GM19238 (cell line): Measurements from ENCODE around the gene STEAP2.
"Not testable (repeated sequence)": the region's sequence is repeated elsewhere in the genome, so short reads cannot be mapped to it uniquely, and the experiment has no call there.

Experiments
- DNase-seq: peaks from one replicate; pipeline ENCODE4 v3.0.0; 2011; ENCODE audit warnings: low spot score; ENCODE audit not compliant: insufficient read length

STEAP2 gene

GRCh38 chr7:90211391-90212148 lies at the start of gene STEAP2:
Gene STEAP2 (plus strand): TSS chr7:90211740. CDS start chr7:90225083, 13,343 bp downstream.
- peak; percentile 39 for DNase-seq

DNA sequence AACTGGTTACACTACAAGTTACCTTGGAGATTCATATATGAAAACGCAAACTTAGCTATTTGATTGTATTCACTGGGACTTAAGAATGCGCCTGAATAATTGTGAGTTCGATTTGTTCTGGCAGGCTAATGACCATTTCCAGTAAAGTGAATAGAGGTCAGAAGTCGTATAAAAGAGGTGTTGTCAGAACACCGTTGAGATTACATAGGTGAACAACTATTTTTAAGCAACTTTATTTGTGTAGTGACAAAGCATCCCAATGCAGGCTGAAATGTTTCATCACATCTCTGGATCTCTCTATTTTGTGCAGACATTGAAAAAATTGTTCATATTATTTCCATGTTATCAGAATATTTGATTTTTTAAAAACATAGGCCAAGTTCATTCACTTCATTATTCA lies 48.0 kb upstream of the STEAP2 start:
- no peak for DNase-seq

GRCh38 chr7:90165724-90166123 lies 45.8 kb upstream of the STEAP2 start:
- no peak for DNase-seq

GRCh38 chr7:90166153-90166552 lies 45.4 kb upstream of the STEAP2 start:
- no peak for DNase-seq

DNA sequence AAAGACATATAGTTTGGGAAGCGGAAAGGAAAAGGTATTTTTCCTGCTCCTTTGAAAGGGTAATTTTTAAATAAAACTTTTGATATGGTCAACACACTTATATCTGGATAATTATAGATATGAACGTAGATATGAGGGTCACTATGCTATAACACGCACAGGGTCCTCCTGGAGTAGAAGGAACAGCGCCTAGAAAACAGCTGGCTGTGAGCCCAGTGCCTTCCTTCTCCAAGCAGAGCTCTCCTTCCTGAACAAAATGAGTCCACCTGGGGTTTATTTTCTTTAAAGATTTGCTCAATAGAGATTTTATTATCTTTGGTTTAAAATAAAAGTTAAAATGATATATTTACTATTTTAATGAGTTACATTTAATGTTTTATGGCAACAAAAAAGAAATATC lies 44.2 kb upstream of the STEAP2 start:
- no peak for DNase-seq

GRCh38 chr7:90169891-90170290 lies 41.6 kb upstream of the STEAP2 start:
- DNase-seq: no peak

- DNase-seq: no peak
Measured at GRCh38 chr7:90172121-90172520, 39.4 kb upstream of the STEAP2 start.

GRCh38 chr7:90172624-90173023 lies 38.9 kb upstream of the STEAP2 start:
- no peak for DNase-seq

- peak; percentile 3 for DNase-seq
Measured at GRCh38 chr7:90173127-90173844, 38.3 kb upstream of the STEAP2 start.

DNA sequence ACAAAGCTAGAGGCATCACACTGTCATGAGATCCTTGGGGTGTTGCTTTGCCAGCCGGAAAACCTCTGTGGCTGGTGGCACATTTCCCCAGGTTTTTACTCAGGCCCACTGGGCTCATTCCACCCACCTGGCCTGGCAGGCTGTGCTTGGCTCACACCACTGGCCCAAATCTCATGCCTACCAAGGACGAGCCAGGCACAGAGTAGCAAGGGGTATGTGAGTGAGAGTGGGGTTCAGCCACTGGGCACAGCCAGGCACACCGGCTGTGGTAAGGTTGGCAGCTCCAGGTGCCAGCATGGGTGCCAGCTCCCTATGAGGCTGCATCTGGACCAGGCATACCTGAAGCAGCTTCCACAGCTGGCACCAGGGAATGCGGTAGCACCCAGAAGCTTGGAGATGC lies 35.9 kb upstream of the STEAP2 start:
- no peak for DNase-seq

DNA sequence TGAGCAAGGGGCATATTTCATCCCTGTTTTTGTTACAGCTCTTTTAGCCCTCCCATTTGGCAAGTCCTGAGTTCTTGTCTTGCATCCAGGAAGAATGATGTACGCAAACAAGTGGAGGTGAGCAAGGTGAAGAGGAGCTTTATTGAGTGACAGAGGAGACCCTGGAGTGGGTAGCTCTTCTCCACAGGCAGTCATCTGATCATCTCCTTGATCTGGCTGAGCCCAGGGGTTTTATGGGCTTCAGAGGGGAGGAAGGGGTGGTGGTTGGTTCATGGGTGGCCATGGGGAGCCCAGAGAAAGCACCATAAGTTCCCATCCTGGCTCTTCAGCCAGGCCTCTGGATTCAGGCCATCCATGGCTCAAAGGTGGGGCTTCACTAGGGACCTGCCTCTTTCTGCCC lies 35.3 kb upstream of the STEAP2 start:
- DNase-seq: no peak

- no peak for DNase-seq
Measured at GRCh38 chr7:90178166-90178565, 33.4 kb upstream of the STEAP2 start.

- DNase-seq: peak; percentile 4
Measured at GRCh38 chr7:90178679-90179278, 32.8 kb upstream of the STEAP2 start.

GRCh38 chr7:90180011-90180585 lies 31.4 kb upstream of the STEAP2 start:
- DNase-seq: no peak

GRCh38 chr7:90180649-90181048 lies 30.9 kb upstream of the STEAP2 start:
- DNase-seq: no peak

- no peak for DNase-seq
Measured at GRCh38 chr7:90181485-90181884, 30.1 kb upstream of the STEAP2 start.

DNA sequence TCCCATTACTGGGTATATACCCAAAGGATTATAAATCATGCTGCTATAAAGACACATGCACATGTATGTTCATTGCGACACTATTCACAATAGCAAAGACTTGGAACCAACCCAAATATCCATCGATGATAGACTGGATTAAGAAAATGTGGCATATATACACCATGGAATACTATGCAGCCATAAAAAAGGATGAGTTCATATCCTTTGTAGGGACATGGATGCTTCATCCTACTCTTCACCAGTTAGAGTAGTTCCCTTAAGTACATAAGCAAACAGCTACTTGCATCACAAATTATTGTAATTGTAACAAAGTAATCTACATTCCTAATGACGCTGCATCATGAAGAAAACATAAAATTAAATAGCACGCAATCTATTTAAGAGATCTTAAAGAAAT lies 25.2 kb upstream of the STEAP2 start:
- DNase-seq: not testable (repeated sequence)

DNA sequence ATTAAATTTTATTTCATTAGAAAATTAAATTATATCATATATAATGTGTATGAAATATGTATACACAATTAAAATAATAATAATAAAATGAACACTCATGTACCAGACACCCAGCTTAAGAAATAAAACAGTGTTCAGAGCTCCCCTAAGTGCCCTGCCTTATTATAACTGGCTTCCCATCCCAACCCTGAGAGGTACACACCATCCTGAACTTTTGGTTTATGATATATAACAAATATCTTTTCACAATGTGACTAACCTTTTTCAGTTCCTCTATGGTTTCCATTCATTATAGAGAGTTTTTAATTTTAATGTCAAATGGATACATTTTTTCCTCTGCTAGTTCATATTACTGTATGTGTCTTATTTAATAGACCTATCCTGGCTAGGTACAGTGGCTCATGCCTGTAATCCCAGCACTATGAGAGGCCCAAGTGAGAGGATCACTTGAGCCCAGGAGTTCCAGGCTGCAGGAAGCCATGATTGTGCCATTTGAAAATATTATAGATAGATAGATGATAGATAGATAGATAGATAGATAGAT lies 24.0 kb upstream of the STEAP2 start:
- no peak for DNase-seq

DNA sequence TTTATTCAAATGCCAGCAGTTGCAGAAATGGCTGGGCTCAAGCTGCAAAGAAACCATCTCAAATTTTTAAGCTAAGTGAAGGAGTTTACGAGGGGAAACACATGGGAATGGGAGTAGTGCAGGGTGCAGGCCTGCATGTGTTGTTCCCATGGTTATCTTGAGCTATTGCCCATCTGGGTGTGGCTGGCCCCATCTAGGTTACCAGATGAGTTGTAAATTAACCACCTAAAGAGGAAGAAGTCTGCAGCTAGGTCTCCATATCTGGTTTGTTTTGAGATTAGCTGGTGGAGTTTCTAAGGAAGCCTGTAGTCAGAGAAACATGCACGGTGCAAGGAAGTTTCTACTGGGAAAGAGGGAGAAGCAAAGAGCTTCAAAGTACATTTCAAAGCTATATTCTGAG lies 23.3 kb upstream of the STEAP2 start:
- DNase-seq: no peak

GRCh38 chr7:90190995-90191394 lies 20.5 kb upstream of the STEAP2 start:
- DNase-seq: no peak

- no peak for DNase-seq
Measured at GRCh38 chr7:90191648-90192047, 19.9 kb upstream of the STEAP2 start.
